Measurements from ENCODE around the gene TNNT1.

The TNNT1 gene

DNA sequence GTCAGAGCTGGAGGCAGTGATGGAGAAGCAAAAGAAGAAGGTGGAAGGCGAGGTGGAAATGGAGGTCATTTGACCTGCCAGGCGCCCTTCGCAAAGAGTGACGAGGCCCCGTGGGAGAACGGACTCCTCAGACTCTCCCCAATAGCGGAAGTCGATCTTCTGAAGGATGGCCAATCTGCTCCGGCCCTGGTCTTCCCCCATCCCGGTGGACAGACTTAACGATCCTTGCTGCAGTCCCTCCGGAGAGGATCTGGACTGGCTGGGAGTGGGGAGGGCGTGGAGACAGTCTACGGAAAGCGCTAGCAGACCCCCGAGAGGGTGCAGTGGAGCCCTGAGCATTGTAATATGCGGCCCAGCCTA is 61.5 kb downstream of the TNNT1 start:
- DNase-seq = no peak

DNA sequence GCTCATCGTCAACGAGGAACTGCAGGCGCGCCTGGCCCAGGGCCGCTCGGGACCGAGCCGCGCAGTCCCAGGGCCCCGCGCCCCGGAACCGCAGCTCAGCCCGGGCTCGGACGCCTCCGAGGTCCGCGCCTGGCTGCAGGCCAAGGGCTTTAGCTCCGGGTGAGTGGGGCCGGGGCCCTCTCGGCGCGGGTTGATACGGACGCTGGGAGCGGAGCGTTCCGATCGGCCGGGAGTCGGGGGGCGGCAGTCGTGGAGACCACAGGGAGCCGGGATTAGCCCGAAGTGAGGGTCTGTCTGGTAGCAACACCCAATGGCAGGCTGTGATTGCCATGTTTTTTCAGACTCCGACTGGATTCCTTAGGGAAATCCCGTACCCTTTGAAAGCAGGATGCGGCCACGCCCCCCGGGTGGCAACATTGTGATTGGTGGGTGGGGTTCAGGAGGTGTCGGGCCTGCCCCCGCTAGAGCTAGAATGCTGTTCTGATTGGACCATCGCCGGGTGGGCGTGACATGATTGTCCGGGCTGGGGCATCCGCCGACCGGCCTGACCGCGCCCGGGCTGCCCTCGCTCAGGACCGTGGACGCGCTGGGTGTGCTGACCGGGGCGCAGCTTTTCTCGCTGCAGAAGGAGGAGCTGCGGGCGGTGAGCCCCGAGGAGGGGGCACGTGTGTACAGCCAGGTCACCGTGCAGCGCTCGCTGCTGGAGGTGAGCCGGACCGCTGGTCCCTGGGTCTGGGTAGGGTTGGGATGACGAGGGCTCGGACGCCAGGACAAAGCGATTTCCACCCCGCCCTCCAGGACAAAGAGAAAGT is 62.1 kb downstream of the TNNT1 start:
- peak; percentile 94 for DNase-seq

DNA sequence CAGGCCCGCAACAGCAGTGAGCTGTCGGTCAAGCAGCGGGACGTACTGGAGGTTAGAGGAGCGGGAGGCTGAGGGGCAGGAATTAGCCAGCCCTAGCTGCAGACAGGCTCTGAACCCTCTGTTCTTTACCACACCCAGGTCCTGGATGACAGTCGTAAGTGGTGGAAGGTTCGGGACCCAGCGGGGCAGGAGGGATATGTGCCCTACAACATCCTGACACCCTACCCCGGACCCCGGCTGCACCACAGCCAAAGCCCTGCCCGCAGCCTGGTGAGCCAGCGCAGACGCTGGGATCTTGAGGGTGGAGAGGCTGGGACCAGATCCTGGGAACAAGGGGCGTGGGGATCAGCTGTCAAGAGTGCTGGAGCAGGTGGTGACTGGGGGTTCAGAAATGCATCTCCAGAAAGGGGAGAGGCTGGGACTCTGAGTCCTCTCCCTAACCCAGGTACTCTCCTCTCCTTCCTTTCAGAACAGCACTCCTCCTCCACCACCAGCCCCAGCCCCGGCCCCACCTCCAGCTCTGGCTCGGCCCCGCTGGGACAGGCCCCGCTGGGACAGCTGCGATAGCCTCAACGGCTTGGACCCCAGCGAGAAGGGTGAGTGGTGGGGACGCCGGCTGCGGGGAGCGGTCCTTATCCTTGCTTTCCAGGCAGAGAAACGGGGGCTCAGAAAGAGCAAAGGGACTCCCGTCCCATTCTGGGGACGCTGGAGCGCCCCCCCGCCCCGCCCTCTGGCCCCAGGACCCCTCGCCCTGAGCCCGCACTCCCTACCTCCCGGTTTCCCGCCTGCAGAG is 62.9 kb downstream of the TNNT1 start:
- DNase-seq = peak; percentile 40

DNA sequence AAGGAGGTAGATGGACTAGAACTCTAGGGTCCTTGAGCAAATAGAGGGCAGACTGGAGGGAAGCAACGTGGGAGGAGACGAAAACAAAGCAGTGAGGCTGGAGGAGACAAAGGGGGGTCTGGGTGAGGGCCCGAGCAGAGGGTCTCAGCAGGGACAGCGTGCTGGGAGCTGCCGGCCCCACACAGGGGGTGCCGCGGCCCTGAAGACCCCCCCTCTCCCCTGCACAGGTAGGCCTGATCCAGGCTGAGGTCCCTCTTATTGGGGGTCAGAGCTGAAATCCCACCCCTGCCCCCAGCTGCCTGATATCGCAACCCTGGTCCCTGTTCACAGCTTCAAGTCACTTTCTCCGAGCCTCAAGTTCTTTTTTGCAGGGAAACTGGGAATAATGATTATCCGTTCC is 64.6 kb downstream of the TNNT1 start:
- DNase-seq = no peak

DNA sequence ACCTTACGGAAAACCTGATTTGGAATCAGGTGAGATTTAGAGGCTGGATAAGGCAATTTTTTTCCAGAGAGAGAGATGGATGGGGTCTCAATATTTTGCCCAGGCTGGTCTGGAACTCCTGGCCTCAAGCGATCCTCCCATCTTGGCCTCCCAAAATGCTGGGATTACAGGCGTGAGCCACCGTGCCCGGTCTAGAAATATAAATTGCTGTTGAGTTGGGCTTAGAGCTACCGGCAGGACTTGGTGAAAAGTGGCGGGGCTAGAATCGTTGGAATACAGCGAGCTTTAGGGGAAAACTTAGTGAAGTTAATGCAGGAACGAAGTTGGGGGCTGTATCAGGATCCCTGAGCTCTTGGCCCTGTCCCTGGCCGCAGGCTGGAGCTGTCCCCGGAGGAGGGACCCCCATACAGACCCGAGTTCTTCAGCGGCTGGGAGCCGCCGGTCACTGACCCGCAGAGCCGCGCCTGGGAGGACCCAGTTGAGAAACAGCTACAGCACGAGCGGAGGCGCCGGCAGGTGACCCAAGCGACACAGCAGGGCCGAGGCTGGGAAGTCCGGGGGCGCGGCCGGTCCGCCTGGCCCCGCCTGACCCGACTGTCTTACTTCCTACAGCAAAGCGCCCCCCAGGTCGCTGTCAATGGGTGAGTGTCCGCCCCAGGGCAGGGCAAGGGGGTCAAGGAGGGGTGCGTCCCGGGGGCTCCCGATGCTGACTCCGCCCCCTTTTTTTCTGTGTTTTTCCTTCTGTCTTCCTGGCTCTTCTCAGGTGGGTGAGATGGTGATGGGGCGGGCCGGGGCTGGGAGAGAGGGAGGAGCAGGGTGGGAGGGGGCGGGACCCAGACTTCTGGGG is 65.8 kb downstream of the TNNT1 start:
- DNase-seq = no peak

All from retina (tissue), 1 donor.